CD4-positive, alpha-beta T cell treated with Interferon gamma for 1 hour (primary cell): ENCODE measurements around the gene SATB2.

ENCODE experiments used
- DNase-seq: peaks from one replicate; pipeline ENCODE4 v3.0.0-alpha.2; 2020

The SATB2 gene

GRCh38 chr2:199228887-199229819 lies 228.6 kb downstream of the SATB2 start:
- DNase-seq: no peak

GRCh38 chr2:199223791-199224190 lies 233.9 kb downstream of the SATB2 start:
- no peak for DNase-seq

- no peak for DNase-seq
Observed at GRCh38 chr2:199220920-199221319, 236.8 kb downstream of the SATB2 start.

- DNase-seq: no peak
Observed at GRCh38 chr2:199219551-199219950, 238.2 kb downstream of the SATB2 start.
